Chondrocyte (in vitro differentiated cells): ENCODE data around the gene CHST11. TPM values are rescaled to one million over a fixed set of nuclear protein-coding genes. Genes with fewer than 3 reads are reported as not detected.

Source experiments
- DNase-seq: peaks from one replicate; pipeline ENCODE4 v3.0.0; 2021; ENCODE audit warnings: mixed read lengths, low spot score
- H3K27ac Mint-ChIP-seq: one replicate; pipeline ENCODE4 v1.8.0; 2021; ENCODE audit warnings: mild to moderate bottlenecking, moderate library complexity, mixed read lengths; ENCODE audit not compliant: unreplicated experiment
- H3K27me3 Mint-ChIP-seq: 2 replicates; pipeline ENCODE4 v1.8.0; 2021; ENCODE audit warnings: low read depth, mixed read lengths
- H3K36me3 Mint-ChIP-seq: 2 replicates; pipeline ENCODE4 v1.8.0; 2021; ENCODE audit warnings: low read depth, mixed read lengths
- H3K4me1 Mint-ChIP-seq: 2 replicates; pipeline ENCODE4 v1.8.0; 2021; ENCODE audit warnings: low read depth, mild to moderate bottlenecking, mixed read lengths
- H3K4me3 Mint-ChIP-seq: one replicate; pipeline ENCODE4 v1.8.0; 2021; ENCODE audit warnings: mild to moderate bottlenecking, moderate library complexity, mixed read lengths; ENCODE audit not compliant: unreplicated experiment
- H3K9me3 Mint-ChIP-seq: 2 replicates; pipeline ENCODE4 v1.8.0; 2021; ENCODE audit warnings: low read depth, mixed read lengths
- total RNA-seq: library from RNA; stranded (reverse); gene quantifications from 3 replicates; pipeline ENCODE4 v1.2.1, GENCODE V29; 2021
- TF ChIP-seq, protein P1 (sequence below): fragments of 200-600 bp; sonication (generic); IDR thresholded peaks from 2 replicates; pipeline ENCODE4 v1.5.0; 2021; ENCODE audit warnings: antibody characterized with exemption, mild to moderate bottlenecking, moderate library complexity

Gene CHST11
- total RNA-seq, 1 donor from 2014 or later = 6.2 TPM

GRCh38 chr12:104503191-104503590 is 46.4 kb downstream of the CHST11 start:
- no peak overlapping the region for H3K27ac Mint-ChIP-seq
- H3K4me1 Mint-ChIP-seq = peaks cover 6% of the 10 kb centered on the region

DNA sequence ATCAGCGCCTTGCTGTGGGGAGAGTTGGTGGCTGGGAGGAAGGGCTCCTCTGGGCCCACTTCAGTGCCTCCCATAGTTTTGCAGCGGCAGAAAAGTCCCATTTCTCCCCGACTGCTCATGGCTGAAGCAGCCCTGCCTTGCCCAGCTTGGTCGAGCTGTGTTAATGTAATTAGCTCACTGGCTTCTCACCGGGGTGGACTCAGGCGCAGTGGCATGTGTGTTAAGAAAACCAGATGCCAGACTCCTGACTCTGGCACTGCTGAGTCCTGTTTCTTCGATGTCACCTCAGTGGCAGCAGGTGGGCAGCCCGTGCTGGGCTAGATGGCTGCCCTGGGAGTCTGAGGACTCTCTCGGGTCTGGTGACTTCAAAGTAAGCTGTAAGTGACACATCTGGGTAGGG is 47.4 kb downstream of the CHST11 start:
- Mint-ChIP-seq H3K27ac (no peak overlapping the region), H3K4me1 (peaks cover 6% of the 10 kb centered on the region), H3K9me3 (no peaks in the 10 kb centered on the region), H3K36me3 (no peaks in the 10 kb centered on the region), H3K27me3 (no peaks in the 10 kb centered on the region), H3K4me3 (no peak overlapping the region)
- TF ChIP-seq, protein P1, sequence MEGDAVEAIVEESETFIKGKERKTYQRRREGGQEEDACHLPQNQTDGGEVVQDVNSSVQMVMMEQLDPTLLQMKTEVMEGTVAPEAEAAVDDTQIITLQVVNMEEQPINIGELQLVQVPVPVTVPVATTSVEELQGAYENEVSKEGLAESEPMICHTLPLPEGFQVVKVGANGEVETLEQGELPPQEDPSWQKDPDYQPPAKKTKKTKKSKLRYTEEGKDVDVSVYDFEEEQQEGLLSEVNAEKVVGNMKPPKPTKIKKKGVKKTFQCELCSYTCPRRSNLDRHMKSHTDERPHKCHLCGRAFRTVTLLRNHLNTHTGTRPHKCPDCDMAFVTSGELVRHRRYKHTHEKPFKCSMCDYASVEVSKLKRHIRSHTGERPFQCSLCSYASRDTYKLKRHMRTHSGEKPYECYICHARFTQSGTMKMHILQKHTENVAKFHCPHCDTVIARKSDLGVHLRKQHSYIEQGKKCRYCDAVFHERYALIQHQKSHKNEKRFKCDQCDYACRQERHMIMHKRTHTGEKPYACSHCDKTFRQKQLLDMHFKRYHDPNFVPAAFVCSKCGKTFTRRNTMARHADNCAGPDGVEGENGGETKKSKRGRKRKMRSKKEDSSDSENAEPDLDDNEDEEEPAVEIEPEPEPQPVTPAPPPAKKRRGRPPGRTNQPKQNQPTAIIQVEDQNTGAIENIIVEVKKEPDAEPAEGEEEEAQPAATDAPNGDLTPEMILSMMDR = no peak
- DNase-seq = no peak

More at GRCh38 chr12:104503191-104503590, 46.4 kb downstream of the CHST11 start:
- TF ChIP-seq, protein P1 = no peak
- Mint-ChIP-seq H3K4me3 (no peak overlapping the region), H3K36me3 (no peaks in the 10 kb centered on the region), H3K27me3 (no peaks in the 10 kb centered on the region), H3K9me3 (no peaks in the 10 kb centered on the region)
- DNase-seq = no peak

GRCh38 chr12:104505095-104505818 is 48.5 kb downstream of the CHST11 start:
- H3K9me3 Mint-ChIP-seq = no peaks in the 10 kb centered on the region
- peaks cover 9% of the 10 kb centered on the region for H3K4me1 Mint-ChIP-seq
- TF ChIP-seq, protein P1 = no peak
- no peak overlapping the region for H3K4me3 Mint-ChIP-seq
- H3K27ac Mint-ChIP-seq = no peak overlapping the region
- DNase-seq = no peak
- no peaks in the 10 kb centered on the region for H3K27me3 Mint-ChIP-seq
- H3K36me3 Mint-ChIP-seq = no peaks in the 10 kb centered on the region

DNA sequence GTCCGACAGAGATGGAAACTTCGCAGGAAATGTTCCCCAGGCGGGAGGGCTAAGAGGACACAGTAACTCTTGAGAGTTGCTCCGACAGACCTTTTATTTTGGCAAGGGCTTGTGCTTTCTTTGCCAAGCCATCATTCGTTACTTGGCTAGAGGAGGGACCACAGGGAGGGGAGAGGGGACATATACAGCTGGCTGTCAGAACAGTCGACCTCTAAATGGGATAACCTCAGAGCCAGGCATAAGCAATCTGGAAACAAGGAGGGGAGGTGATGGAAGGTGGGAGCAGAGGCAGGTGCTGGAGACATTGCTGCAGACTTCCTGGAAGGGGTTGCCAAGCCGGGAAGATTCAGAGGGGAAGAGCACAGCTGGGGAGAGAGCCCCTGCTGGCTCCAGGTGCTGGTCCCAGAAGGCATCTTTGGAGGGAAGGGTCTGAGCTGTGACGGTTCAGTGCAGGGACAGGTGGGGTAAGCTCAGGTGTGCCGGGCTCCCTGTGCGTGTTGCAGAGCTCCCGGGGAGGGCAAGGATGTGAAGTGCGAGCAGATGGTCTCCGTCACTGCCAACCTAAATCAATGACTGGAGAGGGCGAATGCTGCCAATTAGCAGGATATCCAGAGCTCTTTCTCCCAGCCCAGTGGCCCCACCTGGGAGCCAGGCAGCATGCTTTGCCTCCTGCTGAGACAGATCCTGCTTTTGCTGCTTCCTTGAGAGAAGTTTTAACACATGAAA is 50.1 kb downstream of the CHST11 start:
- DNase-seq = no peak
- H3K4me3 Mint-ChIP-seq = no peak overlapping the region
- peaks cover 19% of the 10 kb centered on the region for H3K4me1 Mint-ChIP-seq
- no peaks in the 10 kb centered on the region for H3K9me3 Mint-ChIP-seq
- no peak overlapping the region for H3K27ac Mint-ChIP-seq
- no peaks in the 10 kb centered on the region for H3K27me3 Mint-ChIP-seq
- TF ChIP-seq, protein P1 = no peak
- no peaks in the 10 kb centered on the region for H3K36me3 Mint-ChIP-seq

DNA sequence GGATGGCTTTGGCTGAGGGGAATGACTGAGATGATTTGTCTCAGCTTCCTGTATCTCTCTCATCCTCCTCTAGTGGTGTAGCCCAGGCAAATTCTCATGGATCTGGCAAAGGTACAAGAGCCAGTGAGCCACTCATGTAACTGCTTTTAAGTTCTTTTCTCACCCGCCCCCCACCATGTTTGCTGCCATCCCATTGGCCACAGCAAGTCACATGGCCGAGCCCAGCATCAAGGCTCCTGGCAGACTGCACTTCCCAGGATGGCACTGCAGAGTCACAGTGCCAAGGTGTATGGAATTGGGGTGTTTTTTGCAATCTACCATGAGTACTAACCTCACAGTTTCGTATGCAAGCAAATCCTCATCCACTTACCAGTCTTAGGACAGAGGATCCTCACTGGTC is 50.9 kb downstream of the CHST11 start:
- H3K9me3 Mint-ChIP-seq = no peaks in the 10 kb centered on the region
- no peak for DNase-seq
- peaks cover 13% of the 10 kb centered on the region for H3K4me1 Mint-ChIP-seq
- H3K36me3 Mint-ChIP-seq = no peaks in the 10 kb centered on the region
- TF ChIP-seq, protein P1 = no peak
- H3K27ac Mint-ChIP-seq = no peak overlapping the region
- H3K4me3 Mint-ChIP-seq = no peak overlapping the region
- H3K27me3 Mint-ChIP-seq = no peaks in the 10 kb centered on the region
